Measurements from ENCODE around the gene COA4. TPM values are rescaled to one million over a fixed set of nuclear protein-coding genes. Genes with fewer than 3 reads are reported as not detected.

The COA4 gene
- polyA plus RNA-seq, 1 experiment, result 54.5 TPM

- ChIA-PET POLR2A (no interaction called here), CTCF (no interaction called here)
- H3K27ac ChIP-seq (ENCODE audit: low read depth, low read length), result no peak overlapping the region
- H3K9me3 ChIP-seq (ENCODE audit: control insufficient read depth, insufficient read depth, low read length), result no peaks in the 10 kb centered on the region
- no peaks in the 10 kb centered on the region for H3K27me3 ChIP-seq (ENCODE audit: control insufficient read depth, insufficient read depth, low read length)
- no peak overlapping the region for H3K4me3 ChIP-seq (ENCODE audit: low read depth, low read length)
- TF ChIP-seq CTCF (IDR thresholded peaks at IDR 0.05; ENCODE audit: low read depth, low read length), result no peak
- no peak for DNase-seq (ENCODE audit: low read depth, low spot score)
These were observed 20.5 kb downstream of the COA4 start for GRCh38 chr11:73856031-73856567.

GRCh38 chr11:73854680-73855079, 22.0 kb downstream of the COA4 start:
- Histone ChIP-seq H3K9me3 (ENCODE audit: control insufficient read depth, insufficient read depth, low read length) (no peaks in the 10 kb centered on the region), H3K27me3 (ENCODE audit: control insufficient read depth, insufficient read depth, low read length) (no peaks in the 10 kb centered on the region), H3K4me3 (ENCODE audit: low read depth, low read length) (no peak overlapping the region), H3K27ac (ENCODE audit: low read depth, low read length) (no peak overlapping the region)
- no peak for TF ChIP-seq CTCF (IDR thresholded peaks at IDR 0.05; ENCODE audit: low read depth, low read length)
- no peak for DNase-seq (ENCODE audit: low read depth, low spot score)
- POLR2A ChIA-PET, result interaction anchor here (0.8 kb wide), 1 partner anchor 11 kb away, joined by 3 read pairs; no protein-coding TSS in a partner anchor
- CTCF ChIA-PET, result interaction anchor here (0.7 kb wide), 1 partner anchor 76 kb away, joined by 3 read pairs; no protein-coding TSS in a partner anchor

GRCh38 chr11:73852049-73852448, 24.6 kb downstream of the COA4 start:
- no peak overlapping the region for H3K27ac ChIP-seq (ENCODE audit: low read depth, low read length)
- TF ChIP-seq CTCF (IDR thresholded peaks at IDR 0.05; ENCODE audit: low read depth, low read length), result no peak
- no peak for DNase-seq (ENCODE audit: low read depth, low spot score)
- no peak overlapping the region for H3K4me3 ChIP-seq (ENCODE audit: low read depth, low read length)
- no peaks in the 10 kb centered on the region for H3K27me3 ChIP-seq (ENCODE audit: control insufficient read depth, insufficient read depth, low read length)
- ChIA-PET CTCF (no interaction called here), POLR2A (interaction anchor here (0.7 kb wide), 1 partner anchor 65 kb away, joined by 3 read pairs; the partner anchor contains the start of gene MRPL48)
- H3K9me3 ChIP-seq (ENCODE audit: control insufficient read depth, insufficient read depth, low read length), result no peaks in the 10 kb centered on the region

GRCh38 chr11:73851046-73851764, 25.4 kb downstream of the COA4 start:
- H3K4me3 ChIP-seq (ENCODE audit: low read depth, low read length), result no peak overlapping the region
- no peak overlapping the region for H3K27ac ChIP-seq (ENCODE audit: low read depth, low read length)
- CTCF ChIA-PET, result no interaction called here
- no peak for DNase-seq (ENCODE audit: low read depth, low spot score)
- TF ChIP-seq CTCF (IDR thresholded peaks at IDR 0.05; ENCODE audit: low read depth, low read length), result no peak
- H3K27me3 ChIP-seq (ENCODE audit: control insufficient read depth, insufficient read depth, low read length), result no peaks in the 10 kb centered on the region
- no peaks in the 10 kb centered on the region for H3K9me3 ChIP-seq (ENCODE audit: control insufficient read depth, insufficient read depth, low read length)
- POLR2A ChIA-PET, result no interaction called here

GRCh38 chr11:73839123-73839457, 37.6 kb downstream of the COA4 start:
- ChIA-PET CTCF (no interaction called here), POLR2A (no interaction called here)
- no peak overlapping the region for H3K27ac ChIP-seq (ENCODE audit: low read depth, low read length)

More at GRCh38 chr11:73839123-73839457, 37.6 kb downstream of the COA4 start:
- no peak for DNase-seq (ENCODE audit: low read depth, low spot score)
- no peaks in the 10 kb centered on the region for H3K9me3 ChIP-seq (ENCODE audit: control insufficient read depth, insufficient read depth, low read length)
- no peak overlapping the region for H3K4me3 ChIP-seq (ENCODE audit: low read depth, low read length)
- no peak for TF ChIP-seq CTCF (IDR thresholded peaks at IDR 0.05; ENCODE audit: low read depth, low read length)
- no peaks in the 10 kb centered on the region for H3K27me3 ChIP-seq (ENCODE audit: control insufficient read depth, insufficient read depth, low read length)

Measured in AG04450 (cell line).